Fibroblast of peridontal ligament (primary cell): ENCODE data around the gene PAK5.
A peak's percentile ranks its signal among the peaks of the same experiment; 100 is the strongest.
"Not testable (repeated sequence)": the region's sequence is repeated elsewhere in the genome, so short reads cannot be mapped to it uniquely, and the experiment has no call there.

Source experiments
- DNase-seq: peaks from one replicate; pipeline ENCODE4 v3.0.0-alpha.2; 2010; ENCODE audit errors: extremely low read depth

PAK5 gene

DNA sequence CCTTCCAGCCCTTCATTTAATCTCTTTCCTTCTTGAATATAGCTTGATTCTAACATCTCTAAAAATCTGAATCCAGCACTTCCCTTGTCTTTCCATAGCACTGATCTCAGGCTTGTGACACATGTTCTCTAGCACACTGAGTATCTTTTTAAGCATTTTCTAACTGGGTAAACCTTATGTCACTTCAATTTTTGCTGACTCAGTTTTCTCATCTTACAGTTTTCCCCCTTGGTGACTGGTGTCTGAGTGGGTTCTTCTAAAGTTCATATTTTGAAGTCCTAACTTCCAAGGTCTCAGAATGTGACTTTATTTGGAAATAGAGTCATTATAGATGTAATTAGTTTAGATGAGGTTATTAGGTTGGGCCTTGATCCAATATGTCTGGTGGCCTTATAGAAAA, 153.9 kb downstream of the PAK5 start:
- DNase-seq: no peak

DNA sequence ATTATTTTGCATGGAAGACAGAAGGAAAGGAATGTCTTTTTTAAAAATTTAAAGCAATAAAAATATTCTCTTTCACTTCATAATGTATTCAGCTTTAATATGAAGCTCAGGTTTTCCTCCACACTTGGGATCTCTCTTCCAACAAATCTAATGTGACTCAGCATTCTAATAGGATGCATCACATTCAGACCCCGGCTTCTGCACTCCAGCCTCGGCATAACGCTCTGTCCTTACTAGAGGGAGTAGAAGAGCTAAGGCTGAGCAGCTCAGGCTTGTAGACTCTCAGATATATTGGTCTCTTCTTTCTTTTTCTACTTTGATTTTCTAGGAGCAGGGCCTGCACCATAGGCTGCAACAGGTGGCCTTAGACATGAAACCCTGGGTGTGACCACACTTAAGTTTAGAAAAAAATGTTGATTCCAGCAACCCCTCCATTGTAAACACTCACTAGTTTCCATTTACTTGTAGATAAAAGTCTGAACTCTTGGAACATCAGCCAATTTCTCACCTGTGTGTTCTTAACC, 161.7 kb downstream of the PAK5 start:
- DNase-seq: no peak

- no peak for DNase-seq
These were observed 165.9 kb downstream of the PAK5 start for GRCh38 chr20:9672981-9673380.

- DNase-seq: no peak
These were observed 166.8 kb downstream of the PAK5 start for GRCh38 chr20:9672027-9672426.

DNA sequence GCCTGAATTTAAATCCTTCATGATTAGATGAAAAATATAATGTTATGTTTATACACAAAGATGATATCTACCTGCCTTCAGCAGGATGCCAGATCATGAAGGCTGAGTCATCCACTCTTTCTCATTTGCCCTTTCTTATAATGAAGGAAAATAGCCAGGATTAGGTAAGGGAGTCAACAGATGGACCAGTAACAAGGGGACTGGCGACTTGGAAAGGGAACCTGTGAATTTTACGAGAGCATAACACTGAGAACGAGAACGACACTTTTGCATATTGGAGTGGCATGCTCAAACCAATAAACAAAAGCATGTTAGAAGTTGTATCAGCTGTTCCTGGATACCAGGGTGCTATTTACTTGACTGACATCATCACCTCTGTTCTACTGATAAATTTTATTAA, 170.5 kb downstream of the PAK5 start:
- DNase-seq: no peak

DNA sequence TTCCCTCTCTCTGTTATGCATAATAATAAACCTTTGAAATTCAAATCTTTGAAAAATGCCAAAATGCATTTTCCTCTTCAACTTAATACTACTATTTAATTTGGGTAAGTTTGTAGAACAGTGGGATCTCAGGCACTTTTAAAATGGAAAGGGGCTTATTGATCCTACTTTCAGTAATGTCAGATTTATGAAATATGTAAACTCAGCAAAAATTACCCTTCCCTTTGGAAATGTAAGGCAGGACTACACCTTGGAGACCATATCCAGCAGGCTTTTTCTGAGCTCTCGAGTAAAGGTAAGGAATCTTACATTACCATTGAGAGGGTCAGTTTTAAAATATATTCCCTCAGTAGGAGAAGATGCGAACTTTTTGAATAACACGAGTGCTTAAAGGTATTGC, 175.5 kb downstream of the PAK5 start:
- DNase-seq: no peak

DNA sequence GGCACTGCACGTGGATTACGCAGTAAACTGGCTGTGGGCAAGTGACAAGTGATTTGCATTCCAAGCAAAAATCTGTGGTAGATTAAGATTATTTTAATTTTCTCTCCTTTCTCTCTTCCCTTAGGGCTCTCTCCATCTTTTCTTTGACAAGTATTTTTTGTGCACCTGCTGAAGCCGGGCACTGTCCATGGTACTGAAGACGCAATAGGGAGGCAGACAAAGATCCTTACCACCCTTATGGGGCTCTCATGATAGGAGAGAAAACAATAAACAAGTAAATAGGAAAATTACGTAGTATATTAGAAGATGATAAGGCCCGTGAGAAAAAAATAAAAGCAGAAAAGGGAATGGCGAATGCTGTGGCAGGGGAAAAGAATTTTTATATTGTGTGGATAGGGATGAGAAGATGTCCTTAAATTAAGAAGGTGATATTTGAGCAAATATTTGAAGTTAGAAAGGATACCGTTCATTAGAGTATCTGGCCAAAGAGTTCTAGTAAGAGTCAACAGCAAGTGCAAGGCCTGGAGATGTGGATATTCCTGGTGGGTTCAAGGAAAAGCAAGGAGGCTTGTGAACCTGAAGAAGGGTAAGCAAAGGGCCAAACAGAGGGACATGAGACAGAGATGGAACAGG, 178.5 kb downstream of the PAK5 start:
- DNase-seq: peak; percentile 11

- no peak for DNase-seq
These were observed 191.1 kb downstream of the PAK5 start for GRCh38 chr20:9647741-9648140.

DNA sequence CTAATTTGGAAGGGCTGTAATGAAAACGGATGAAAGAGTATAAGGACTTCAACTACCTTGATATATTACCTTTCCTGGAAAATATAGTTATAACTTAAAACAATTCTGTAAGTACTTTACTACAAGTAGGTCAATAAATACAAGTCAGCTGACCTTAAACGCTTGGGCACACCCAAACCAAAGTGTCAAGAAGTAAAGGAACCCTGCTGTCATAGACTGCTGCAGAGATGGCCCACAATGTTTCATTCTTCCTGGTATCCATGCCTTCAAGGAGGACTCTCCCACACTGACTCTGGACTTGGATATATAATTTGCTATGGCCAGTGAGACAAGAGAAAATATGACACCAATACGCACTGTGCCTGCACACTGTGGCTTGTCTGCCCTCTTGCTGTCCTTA, 192.5 kb downstream of the PAK5 start:
- no peak for DNase-seq

GRCh38 chr20:9642882-9643281, 196.0 kb downstream of the PAK5 start:
- DNase-seq: no peak

GRCh38 chr20:9641499-9642000, 197.3 kb downstream of the PAK5 start:
- DNase-seq: not testable (repeated sequence)

- no peak for DNase-seq
These were observed 201.0 kb downstream of the PAK5 start for GRCh38 chr20:9637889-9638288.

DNA sequence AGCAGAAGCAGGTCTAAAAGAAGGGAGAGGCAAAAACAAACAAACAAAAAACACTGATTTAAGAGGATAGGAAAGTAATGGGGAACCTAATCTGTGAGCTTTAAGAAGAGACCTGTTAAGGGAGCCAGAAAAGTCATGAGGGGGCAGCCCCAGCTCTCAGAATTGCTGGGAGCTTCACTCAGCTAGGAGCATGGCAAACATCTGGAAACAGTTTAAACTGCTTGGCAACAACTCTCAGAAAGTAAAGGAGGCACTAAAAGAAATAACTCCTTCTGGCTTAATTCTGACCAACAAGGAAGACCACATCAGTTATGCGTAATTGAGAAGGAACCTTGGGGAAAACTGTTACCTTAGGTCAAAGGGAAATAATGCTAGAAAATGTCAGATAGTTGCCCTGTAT, 203.1 kb downstream of the PAK5 start:
- peak; percentile 60 for DNase-seq

- no peak for DNase-seq
These were observed 204.5 kb downstream of the PAK5 start for GRCh38 chr20:9634327-9634726.

GRCh38 chr20:9632991-9633390, 205.9 kb downstream of the PAK5 start:
- no peak for DNase-seq

DNA sequence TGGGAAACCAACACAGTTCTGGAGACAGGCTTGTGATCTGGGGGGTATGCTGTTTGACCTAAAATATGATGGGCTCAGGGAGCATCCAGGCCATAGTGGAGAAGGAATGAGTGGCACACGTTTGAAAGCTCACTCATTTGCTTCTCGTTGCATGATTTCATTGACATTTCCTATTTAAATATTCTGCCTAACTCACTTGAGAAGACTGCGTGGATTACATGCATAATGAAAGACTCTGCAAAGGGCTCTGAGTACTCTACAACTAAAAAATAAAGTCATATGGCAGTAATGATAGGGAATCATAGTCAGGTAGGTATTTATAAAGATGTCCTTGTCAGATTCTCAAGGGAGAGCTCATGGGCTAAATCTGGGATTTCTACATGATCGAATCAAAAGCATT, 206.6 kb downstream of the PAK5 start:
- no peak for DNase-seq

GRCh38 chr20:9630554-9630953, 208.3 kb downstream of the PAK5 start:
- no peak for DNase-seq

GRCh38 chr20:9629831-9630230, 209.0 kb downstream of the PAK5 start:
- no peak for DNase-seq

DNA sequence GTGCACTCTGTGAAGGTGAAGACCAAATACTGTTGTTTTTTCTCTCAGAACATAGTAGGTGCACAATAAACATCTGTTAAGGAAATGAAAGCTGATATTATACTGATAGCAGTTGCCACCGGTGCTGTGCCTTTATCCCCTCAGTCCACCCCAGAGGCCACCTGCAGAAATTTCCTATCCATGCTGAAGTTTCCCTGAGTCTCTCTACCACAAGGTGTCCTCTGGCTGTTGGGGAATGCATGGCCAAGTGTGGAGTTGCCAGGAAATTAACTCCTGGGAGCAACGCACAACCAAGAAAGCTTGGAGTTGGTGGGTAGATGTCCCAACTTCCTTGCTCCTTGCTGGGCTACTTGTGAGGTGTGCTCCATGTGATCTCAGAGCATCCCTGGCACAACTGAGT, 210.3 kb downstream of the PAK5 start:
- no peak for DNase-seq

DNA sequence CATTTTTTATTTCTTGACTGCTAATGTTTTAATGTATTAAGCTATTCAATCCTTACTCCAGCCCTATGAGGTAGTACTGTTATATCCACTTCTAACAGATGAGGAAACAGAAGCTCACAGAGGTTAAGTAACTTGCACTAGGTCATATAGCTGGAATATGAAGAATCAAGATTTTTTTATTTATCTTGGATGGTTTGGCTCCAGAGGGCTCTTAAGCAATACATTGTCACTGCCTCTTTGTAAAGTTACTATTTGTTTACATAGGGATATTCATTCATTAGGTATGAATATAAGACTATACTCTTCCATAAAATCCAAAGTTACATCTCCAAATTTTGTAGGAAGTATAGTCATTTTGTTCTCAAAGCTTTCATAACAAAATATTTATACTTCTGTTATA, 210.7 kb downstream of the PAK5 start:
- DNase-seq: no peak

GRCh38 chr20:9627219-9627618, 211.7 kb downstream of the PAK5 start:
- DNase-seq: no peak

- DNase-seq: no peak
These were observed 212.5 kb downstream of the PAK5 start for GRCh38 chr20:9626357-9626756.

- peak; percentile 54 for DNase-seq
These were observed 220.9 kb downstream of the PAK5 start for GRCh38 chr20:9617940-9618339.
